Naive thymus-derived CD8-positive, alpha-beta T cell (primary cell): ENCODE results near the gene DPF3. TPM values are rescaled to one million over a fixed set of nuclear protein-coding genes. Genes with fewer than 3 reads are reported as not detected.
A peak's percentile ranks its signal among the peaks of the same experiment; 100 is the strongest.

Experiments
- ATAC-seq, 2 donors: fragments of 150-1000 bp; cut with Tn5 transposase in 1 of 2; sonication (Bioruptor Pico), chemical (Tn5 transposase) in 1 of 2; 1 replicate in 1 of 2; 2 replicates in 1 of 2; pipeline ENCODE4 v1.10.0; 2021; ENCODE audit warnings: mild to moderate bottlenecking in 2 of 2, moderate library complexity in 2 of 2
- POLR2A ChIA-PET: fragments of 350-600 bp; sonication (Branson Sonifier 250); formaldehyde crosslinking; loops from one replicate; lab custom pipeline; 2021; ENCODE audit warnings: antibody characterized with exemption; lab: Charles Lee
- DNase-seq, 10 donors: peaks; one replicate each; pipeline versions ENCODE4 v3.0.0 to v3.0.0-alpha.2; 2020 to 2022
- H3K27ac Mint-ChIP-seq, 10 donors: one replicate each; pipeline ENCODE4 v1.8.0; 2020 to 2022; ENCODE audit warnings: mild to moderate bottlenecking in 10 of 10, mixed read lengths in 10 of 10, moderate library complexity in 4 of 10, inconsistent platforms in 1 of 10
- H3K27me3 Mint-ChIP-seq, 5 donors: one replicate each; pipeline ENCODE4 v1.8.0; 2021 to 2022; ENCODE audit warnings: mixed read lengths in 5 of 5
- H3K36me3 Mint-ChIP-seq, 3 donors: one replicate each; pipeline ENCODE4 v1.8.0; 2020 to 2022; ENCODE audit warnings: mixed read lengths in 3 of 3, mild to moderate bottlenecking in 2 of 3, inconsistent platforms in 1 of 3
- H3K4me1 Mint-ChIP-seq, 4 donors: one replicate each; pipeline ENCODE4 v1.8.0; 2021 to 2022; ENCODE audit warnings: mixed read lengths in 4 of 4
- H3K4me3 Mint-ChIP-seq, 10 donors: one replicate each; pipeline ENCODE4 v1.8.0; 2020 to 2022; ENCODE audit warnings: mild to moderate bottlenecking in 10 of 10, mixed read lengths in 10 of 10, moderate library complexity in 6 of 10, inconsistent platforms in 1 of 10
- H3K9me3 Mint-ChIP-seq, 9 donors: one replicate each; pipeline ENCODE4 v1.8.0; 2020 to 2022; ENCODE audit warnings: mixed read lengths in 9 of 9, mild to moderate bottlenecking in 3 of 9, inconsistent platforms in 1 of 9, moderate library complexity in 1 of 9
- polyA plus RNA-seq, 3 donors: library from polyadenylated mRNA; unstranded; fragments of 300-500 nt; fragmentation: Illumina TruSeq; gene quantifications; one replicate each; pipeline ENCODE4 v1.2.3, GENCODE V29; 2021
- total RNA-seq, 8 experiments: library from RNA in 2 of 8; stranded (reverse) in 2 of 8; gene quantifications; one replicate each; pipeline ENCODE4 v1.2.3 and lab custom pipeline; 2021 to 2026

The DPF3 gene
- total and polyA plus RNA-seq, 5 experiments from 2014 or later, result 0.35 to 0.58 (median 0.52) TPM

DNA sequence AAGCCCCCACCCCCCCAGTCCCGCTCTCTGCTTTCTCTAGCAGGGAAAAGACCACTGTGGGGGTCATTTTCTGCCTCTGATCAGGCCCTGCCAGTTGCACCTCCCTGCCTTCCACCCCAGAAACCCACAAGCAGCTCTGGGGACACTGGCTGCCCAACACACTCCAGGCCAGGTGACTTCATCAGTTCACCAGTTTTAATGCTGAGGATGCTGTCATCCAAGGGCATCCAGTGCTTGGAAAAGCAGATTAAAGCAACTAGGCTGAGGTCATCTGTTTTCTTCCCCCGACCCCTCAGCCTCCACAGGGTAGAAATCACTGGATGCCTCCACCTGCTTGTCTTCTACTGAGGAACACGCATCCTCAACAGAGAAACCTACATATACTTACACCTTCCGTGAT is 282.4 kb downstream of the DPF3 start:
- H3K27ac Mint-ChIP-seq, result no peak overlapping the region
- H3K4me1 Mint-ChIP-seq, result peaks cover 0 to 13% (median 3%) of the 10 kb centered on the region in 4 donors
- POLR2A ChIA-PET, result no interaction called here
- peaks cover 0 to 1% (median 0%) of the 10 kb centered on the region in 5 donors for H3K27me3 Mint-ChIP-seq
- no peak overlapping the region for H3K4me3 Mint-ChIP-seq
- ATAC-seq, result no peak
- no peaks in the 10 kb centered on the region for H3K36me3 Mint-ChIP-seq
- H3K9me3 Mint-ChIP-seq, result no peaks in the 10 kb centered on the region
- no peak for DNase-seq

DNA sequence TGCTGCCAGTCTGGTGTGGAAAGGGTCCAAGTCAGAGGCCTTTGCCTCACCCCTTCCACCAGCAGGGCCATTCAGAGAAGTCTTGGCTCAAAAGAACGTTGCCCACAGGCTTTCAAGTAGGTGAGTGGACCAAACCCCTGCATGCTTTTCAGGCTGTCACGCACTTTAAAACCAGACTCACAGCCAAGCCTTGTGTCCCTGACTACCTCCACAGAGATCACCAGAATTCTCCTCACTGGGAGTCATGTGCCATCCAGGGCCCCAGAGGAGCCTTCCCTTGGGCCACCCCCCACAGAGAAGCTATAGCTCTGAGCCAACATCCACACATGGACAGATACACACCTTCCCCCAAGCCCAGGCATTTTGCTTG is 283.1 kb downstream of the DPF3 start:
- DNase-seq, result no peak
- H3K9me3 Mint-ChIP-seq, result no peaks in the 10 kb centered on the region
- no peaks in the 10 kb centered on the region for H3K36me3 Mint-ChIP-seq
- POLR2A ChIA-PET, result no interaction called here
- ATAC-seq, result no peak
- H3K27me3 Mint-ChIP-seq, result peaks cover 0 to 1% (median 0%) of the 10 kb centered on the region in 5 donors
- H3K27ac Mint-ChIP-seq, result peak overlapping the region in 1 of 10 donors; percentile 12
- no peak overlapping the region for H3K4me3 Mint-ChIP-seq
- H3K4me1 Mint-ChIP-seq, result peaks cover 0 to 7% (median under 1%) of the 10 kb centered on the region in 4 donors

DNA sequence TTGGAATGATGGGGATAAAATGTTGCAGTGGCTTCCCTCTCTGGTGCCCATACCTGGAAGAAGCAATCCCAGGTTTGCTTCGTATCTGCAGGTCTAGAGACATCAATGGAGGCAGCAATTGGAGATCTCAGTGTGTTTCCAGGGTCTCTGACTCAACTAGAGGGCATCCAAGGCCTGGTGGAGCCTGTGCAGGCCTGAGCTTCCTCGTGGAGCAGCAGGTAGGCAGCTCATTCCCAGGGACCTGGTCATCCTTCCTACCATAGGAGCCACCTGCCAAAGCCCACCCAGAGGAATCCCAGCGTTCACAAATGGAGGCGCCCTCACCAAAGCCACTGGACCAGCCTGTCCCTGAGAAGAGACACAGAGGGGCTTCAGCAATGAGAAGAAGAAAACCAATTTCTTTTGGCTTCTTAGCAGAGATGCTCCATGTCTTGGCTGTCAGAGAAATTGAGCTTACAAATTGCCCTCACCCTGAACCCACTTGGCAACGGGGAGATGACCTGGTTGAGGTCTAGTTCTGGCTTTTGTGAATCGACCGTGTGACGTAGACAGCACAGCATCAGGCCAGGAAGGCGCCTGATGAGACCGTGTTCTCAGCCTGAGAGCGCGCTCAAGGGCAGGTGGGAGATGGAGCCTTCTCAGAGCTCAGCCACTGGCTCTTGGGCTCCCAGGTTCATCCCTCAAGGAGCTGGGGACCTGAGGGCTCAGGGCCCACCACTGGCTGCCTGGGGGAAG is 283.6 kb downstream of the DPF3 start:
- ATAC-seq (no peak), DNase-seq (no peak)
- Mint-ChIP-seq H3K4me1 (peaks cover 0 to 7% (median under 1%) of the 10 kb centered on the region in 4 donors), H3K36me3 (no peaks in the 10 kb centered on the region), H3K4me3 (no peak overlapping the region), H3K27me3 (peaks cover 0 to 1% (median 0%) of the 10 kb centered on the region in 5 donors), H3K27ac (no peak overlapping the region), H3K9me3 (no peaks in the 10 kb centered on the region)
- POLR2A ChIA-PET, result no interaction called here

DNA sequence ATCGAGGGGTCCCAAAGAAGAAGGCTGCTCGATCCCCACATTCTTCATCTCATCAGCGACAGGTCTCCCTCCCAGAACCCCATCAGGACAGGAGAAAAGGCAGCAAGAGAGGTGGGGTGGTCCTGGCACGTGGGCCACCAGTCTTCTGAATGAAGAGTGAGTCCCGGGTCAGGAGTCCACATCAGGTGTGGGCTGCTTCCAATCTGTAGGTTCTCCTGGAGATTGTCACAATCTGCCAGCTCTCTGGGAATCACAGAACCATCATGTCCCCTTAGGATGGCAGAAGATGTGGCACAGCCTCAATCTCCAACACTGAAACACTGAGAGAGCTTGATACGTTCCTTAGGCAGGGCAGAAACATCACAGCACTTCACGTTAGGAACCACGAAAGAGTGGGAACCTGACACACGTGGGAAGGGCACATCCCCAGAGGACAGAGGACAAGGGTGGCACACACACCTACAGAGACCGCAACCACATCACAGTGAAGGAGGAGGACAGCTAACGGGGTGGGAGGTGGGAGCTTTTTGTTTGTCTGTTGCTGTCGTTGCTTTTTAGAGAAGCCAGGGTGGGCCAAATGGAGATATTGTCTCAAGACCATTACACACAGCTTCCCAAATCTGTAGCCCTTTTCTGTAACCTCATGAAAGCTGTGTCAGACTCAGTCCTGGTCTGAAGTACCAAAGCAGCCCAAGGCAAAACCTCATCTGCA is 284.5 kb downstream of the DPF3 start:
- H3K27me3 Mint-ChIP-seq, result peaks cover 0 to 1% (median 0%) of the 10 kb centered on the region in 5 donors
- no peak overlapping the region for H3K27ac Mint-ChIP-seq
- ATAC-seq, result no peak
- peaks cover 0 to 7% (median under 1%) of the 10 kb centered on the region in 4 donors for H3K4me1 Mint-ChIP-seq
- H3K4me3 Mint-ChIP-seq, result no peak overlapping the region
- POLR2A ChIA-PET, result no interaction called here
- no peaks in the 10 kb centered on the region for H3K36me3 Mint-ChIP-seq
- H3K9me3 Mint-ChIP-seq, result no peaks in the 10 kb centered on the region
- DNase-seq, result no peak

DNA sequence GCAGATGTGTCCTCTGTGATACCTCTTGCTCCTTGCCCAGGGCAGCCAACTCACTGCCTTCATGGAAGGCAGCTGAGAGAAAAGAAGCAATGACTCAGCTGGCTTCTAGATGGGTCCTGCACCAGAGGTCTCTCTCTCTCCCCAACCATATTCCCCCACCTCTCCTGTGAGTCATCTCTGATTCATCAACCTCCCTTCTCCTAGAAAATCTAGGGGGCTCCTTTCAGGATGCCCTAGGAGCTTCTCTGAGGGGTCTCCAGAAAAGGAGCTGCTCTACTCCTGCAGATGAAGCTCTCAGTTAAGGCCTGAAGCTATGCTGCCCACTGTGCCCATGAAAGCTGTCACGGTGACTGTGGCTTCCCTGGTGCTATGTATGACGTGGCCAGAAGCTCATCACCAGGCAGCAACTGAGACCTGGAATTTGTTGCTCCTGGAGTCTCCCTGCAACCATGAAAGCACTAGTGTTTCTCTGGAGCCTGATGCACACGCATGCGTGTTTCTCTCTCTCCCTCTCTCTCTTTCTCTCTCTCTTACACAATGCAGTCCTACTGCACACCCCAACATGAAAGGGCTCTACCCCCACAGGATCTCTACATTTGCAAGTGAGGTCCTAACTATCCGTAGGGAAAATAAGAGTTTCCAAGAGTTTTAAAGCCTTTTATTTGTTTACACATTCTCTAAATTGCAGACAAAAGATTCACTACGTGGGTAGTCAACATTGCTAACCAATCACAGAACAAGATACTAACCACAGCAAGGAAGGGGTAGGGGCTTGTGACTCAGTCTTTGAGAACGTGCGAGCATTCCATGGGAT is 285.3 kb downstream of the DPF3 start:
- H3K4me1 Mint-ChIP-seq, result peaks cover 0 to 7% (median under 1%) of the 10 kb centered on the region in 4 donors
- H3K9me3 Mint-ChIP-seq, result no peaks in the 10 kb centered on the region
- POLR2A ChIA-PET, result no interaction called here
- no peaks in the 10 kb centered on the region for H3K36me3 Mint-ChIP-seq
- DNase-seq (no peak), ATAC-seq (no peak)
- peaks cover 0 to 1% (median 0%) of the 10 kb centered on the region in 5 donors for H3K27me3 Mint-ChIP-seq
- peak overlapping the region in 2 of 10 donors; percentile 22 to 48 for H3K27ac Mint-ChIP-seq
- H3K4me3 Mint-ChIP-seq, result no peak overlapping the region

DNA sequence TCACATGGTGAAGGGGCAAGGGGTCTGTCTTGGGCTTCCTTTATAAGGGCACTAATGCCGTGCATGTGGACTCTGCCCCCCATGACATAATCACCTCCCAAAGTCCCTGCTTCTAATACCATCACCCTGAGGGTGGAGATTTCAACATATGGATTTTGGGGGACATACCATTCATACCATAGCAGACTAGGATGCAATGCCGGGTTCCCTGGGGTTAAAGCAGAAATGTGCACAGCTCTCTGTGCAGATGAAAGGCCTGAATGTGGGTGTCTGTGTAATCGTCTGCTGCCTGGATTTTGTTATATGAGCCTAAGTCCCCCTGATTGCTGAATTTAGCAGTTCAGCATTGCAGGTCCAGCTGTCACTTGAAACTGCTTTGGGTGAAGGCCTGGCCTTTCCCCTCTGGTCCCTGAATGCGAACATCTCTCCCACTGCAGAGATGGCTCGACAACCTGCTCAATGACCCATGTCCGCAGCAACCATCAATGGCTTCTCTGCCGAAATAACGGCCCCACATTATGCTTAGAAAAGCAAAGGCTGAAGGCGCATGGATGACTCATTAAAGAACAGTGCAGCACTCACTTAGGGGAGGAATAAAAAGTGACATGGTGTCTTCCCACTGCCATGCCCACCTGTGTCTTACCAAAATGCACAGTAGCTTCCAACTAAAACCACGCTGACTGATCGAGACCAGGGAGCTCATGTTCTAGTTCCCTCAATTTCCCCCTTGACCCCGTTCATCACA is 286.3 kb downstream of the DPF3 start:
- ATAC-seq (no peak), DNase-seq (no peak)
- POLR2A ChIA-PET, result no interaction called here
- Mint-ChIP-seq H3K4me3 (no peak overlapping the region), H3K9me3 (no peaks in the 10 kb centered on the region), H3K27me3 (peaks cover 0 to 1% (median 0%) of the 10 kb centered on the region in 5 donors), H3K4me1 (peaks cover 0 to 5% (median under 1%) of the 10 kb centered on the region in 4 donors), H3K36me3 (no peaks in the 10 kb centered on the region), H3K27ac (no peak overlapping the region)

DNA sequence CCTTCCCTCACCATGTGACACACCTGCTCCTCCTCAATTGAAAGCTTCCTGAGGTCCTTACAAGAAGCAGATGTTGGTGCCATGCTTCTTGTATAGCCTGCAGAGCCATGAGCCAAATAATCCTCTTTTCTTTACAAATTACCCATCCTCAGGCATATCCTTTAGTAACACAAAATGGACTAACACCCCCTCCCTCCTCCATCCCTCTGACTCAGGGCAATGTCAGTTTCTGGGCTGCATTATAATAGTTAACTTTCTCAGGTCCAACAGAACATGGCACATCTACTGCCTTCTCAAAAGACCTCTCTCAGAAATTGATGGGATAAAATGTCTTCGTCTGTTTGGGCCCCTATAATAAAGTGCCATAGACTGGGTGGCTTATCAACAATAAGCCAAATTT is 287.0 kb downstream of the DPF3 start:
- Mint-ChIP-seq H3K4me3 (no peak overlapping the region), H3K36me3 (no peaks in the 10 kb centered on the region), H3K27me3 (peaks cover 0 to 1% (median 0%) of the 10 kb centered on the region in 5 donors), H3K4me1 (peaks cover 0 to 2% (median 0%) of the 10 kb centered on the region in 4 donors), H3K9me3 (no peaks in the 10 kb centered on the region), H3K27ac (no peak overlapping the region)
- no peak for ATAC-seq
- POLR2A ChIA-PET, result no interaction called here
- DNase-seq, result no peak

DNA sequence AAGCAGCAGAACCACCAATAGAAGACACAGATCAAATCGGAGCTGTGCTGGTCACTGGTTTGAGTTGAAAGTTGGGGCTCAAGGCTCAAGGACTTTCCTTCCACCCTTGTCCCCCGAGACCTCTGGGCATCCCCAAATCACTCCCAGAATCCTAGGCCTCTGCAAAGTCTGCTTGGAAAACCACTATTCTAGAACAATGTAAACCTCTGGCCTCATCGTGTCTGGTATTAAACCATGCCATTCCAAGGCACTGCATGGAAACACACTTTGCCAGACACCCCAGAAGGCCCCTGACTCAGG is 288.0 kb downstream of the DPF3 start:
- H3K36me3 Mint-ChIP-seq, result no peaks in the 10 kb centered on the region
- no peak for DNase-seq
- H3K4me3 Mint-ChIP-seq, result no peak overlapping the region
- H3K27ac Mint-ChIP-seq, result no peak overlapping the region
- H3K9me3 Mint-ChIP-seq, result no peaks in the 10 kb centered on the region
- peaks cover 0 to 2% (median 0%) of the 10 kb centered on the region in 4 donors for H3K4me1 Mint-ChIP-seq
- POLR2A ChIA-PET, result no interaction called here
- no peak for ATAC-seq
- H3K27me3 Mint-ChIP-seq, result peaks cover 0 to 8% (median 2%) of the 10 kb centered on the region in 5 donors

DNA sequence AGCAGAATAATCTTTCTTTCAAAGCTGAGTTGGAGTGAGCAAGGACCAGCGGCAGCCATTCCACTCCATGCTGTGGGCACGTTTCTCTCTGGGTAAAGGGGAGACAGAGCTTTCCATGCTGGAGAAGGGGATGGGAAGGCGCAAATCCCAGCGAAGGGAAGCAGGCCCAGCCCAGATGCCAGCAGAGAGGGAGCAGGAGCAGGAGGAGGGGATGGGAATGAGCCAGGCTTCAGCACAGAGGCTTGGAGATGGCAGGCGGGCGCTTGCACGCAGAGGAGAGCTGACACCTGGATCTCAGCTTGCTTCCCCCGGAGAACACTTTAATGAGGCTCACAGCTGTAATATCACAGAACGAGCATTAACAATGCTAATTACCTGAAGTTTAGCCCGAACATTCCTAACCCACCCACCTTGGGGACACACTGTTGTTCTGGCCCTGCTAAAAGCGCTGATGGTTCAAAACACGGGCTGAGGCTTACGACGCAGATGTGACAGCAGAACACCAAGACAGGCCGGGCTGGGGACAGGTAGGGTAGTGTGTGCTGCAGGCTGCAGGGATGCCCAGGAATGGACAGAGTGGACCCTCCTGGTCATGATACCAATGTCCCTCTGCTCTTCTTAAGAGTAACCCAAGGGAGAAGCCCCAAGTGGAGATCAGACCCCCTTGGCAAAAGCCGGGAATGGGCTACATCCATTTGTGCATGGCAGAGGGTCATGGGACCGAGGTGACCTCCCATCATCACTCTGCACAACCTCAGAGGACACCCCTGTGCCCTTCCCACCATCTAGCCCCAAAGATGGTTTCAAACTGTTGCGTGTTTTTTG is 288.6 kb downstream of the DPF3 start:
- H3K36me3 Mint-ChIP-seq, result no peaks in the 10 kb centered on the region
- H3K27me3 Mint-ChIP-seq, result peaks cover 2 to 14% (median 4%) of the 10 kb centered on the region in 5 donors
- no peak overlapping the region for H3K4me3 Mint-ChIP-seq
- peaks cover 0 to 6% (median under 1%) of the 10 kb centered on the region in 4 donors for H3K4me1 Mint-ChIP-seq
- DNase-seq, result no peak
- H3K9me3 Mint-ChIP-seq, result no peaks in the 10 kb centered on the region
- no peak for ATAC-seq
- H3K27ac Mint-ChIP-seq, result no peak overlapping the region
- POLR2A ChIA-PET, result no interaction called here

DNA sequence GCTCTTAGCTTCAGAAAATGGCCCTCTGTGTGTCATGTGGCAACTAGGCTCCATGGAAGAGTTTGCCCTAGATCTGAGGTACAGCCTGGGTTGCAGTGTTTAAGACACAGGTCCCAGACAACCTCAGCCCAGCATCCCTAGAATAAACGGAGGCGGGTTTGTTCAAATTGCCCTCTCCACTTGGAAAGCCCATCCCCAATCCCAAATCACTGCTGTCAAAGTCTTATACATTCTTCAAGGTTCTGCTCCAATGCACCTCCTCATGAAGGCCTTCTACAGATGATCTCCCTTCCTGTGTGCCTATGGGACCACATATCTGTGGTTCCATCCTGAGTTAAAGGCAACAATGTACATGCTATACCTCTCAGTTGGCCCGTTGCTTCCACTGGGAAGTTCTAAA is 289.8 kb downstream of the DPF3 start:
- Mint-ChIP-seq H3K9me3 (no peaks in the 10 kb centered on the region), H3K27me3 (peaks cover 3 to 19% (median 5%) of the 10 kb centered on the region in 5 donors), H3K4me1 (peaks cover 0 to 8% (median 1%) of the 10 kb centered on the region in 4 donors), H3K27ac (no peak overlapping the region), H3K4me3 (no peak overlapping the region), H3K36me3 (no peaks in the 10 kb centered on the region)
- no peak for DNase-seq
- POLR2A ChIA-PET, result no interaction called here
- no peak for ATAC-seq

DNA sequence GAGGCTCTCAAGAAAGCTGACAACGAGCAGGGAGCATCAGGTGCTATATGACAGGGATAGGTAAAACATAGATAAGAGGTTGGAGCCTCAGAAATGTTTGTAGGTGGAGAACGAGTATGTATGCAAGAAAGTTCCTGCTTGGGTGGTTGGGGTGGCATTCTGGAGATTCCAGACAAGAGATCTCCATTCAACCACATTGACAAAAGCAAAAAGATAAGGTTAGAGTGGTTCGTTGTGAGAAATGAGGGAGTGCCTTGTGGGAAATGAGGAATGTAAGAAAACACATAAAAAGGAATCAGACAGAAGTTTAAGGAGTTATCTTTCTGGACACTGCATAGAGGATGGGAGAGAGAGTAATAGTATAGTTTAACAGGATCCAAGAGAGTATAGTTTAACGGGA is 290.3 kb downstream of the DPF3 start:
- peaks cover 0 to 8% (median 2%) of the 10 kb centered on the region in 4 donors for H3K4me1 Mint-ChIP-seq
- no peaks in the 10 kb centered on the region for H3K9me3 Mint-ChIP-seq
- no peak overlapping the region for H3K4me3 Mint-ChIP-seq
- no peaks in the 10 kb centered on the region for H3K36me3 Mint-ChIP-seq
- peaks cover 3 to 19% (median 7%) of the 10 kb centered on the region in 5 donors for H3K27me3 Mint-ChIP-seq
- no peak overlapping the region for H3K27ac Mint-ChIP-seq
- POLR2A ChIA-PET, result no interaction called here
- no peak for ATAC-seq
- no peak for DNase-seq
